ENCODE measurements around the gene MAPKAP1.

DNA sequence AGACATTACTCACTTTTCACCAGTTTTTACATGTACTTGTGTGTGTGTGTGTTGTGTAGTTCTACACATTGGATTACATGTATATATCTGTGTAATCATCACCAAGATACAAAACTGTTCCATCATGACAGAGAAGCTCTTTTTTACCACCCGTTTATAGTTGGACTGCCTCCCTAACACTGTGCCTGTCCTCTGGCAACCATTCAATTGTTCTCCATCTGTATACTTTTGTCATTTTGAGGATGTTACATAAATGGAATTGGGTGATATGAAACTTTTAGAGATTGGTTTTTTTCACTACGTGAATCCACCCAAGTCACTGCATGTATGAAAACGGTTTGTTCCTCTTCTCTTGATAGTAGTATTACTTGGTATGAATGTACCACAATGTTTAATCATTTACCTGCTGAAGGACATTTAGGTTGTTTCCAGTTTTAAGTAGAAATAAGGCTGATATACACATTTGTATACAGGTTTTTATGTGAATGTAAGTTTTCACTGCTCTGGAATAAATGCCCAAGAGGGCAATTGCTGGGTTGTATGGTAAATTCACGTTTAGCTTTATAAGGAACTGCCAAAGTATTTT is 126.2 kb downstream of the MAPKAP1 start:
- TF ChIP-seq, protein P1, sequence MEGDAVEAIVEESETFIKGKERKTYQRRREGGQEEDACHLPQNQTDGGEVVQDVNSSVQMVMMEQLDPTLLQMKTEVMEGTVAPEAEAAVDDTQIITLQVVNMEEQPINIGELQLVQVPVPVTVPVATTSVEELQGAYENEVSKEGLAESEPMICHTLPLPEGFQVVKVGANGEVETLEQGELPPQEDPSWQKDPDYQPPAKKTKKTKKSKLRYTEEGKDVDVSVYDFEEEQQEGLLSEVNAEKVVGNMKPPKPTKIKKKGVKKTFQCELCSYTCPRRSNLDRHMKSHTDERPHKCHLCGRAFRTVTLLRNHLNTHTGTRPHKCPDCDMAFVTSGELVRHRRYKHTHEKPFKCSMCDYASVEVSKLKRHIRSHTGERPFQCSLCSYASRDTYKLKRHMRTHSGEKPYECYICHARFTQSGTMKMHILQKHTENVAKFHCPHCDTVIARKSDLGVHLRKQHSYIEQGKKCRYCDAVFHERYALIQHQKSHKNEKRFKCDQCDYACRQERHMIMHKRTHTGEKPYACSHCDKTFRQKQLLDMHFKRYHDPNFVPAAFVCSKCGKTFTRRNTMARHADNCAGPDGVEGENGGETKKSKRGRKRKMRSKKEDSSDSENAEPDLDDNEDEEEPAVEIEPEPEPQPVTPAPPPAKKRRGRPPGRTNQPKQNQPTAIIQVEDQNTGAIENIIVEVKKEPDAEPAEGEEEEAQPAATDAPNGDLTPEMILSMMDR (IDR thresholded peaks at IDR 0.05), result no peak
- no peak for TF ChIP-seq POLR2AphosphoS5 (IDR thresholded peaks at IDR 0.05)

Measured in stomach (tissue), 4 donors.